Prostate gland (tissue), 2 donors: Measurements from ENCODE around the gene POLR1A. TPM values are rescaled to one million over a fixed set of nuclear protein-coding genes. Genes with fewer than 3 reads are reported as not detected.

Experiments
- DNase-seq: peaks from one replicate; pipeline ENCODE4 v3.0.0-alpha.2; 2019; ENCODE audit warnings: low spot score
- H3K27ac ChIP-seq, 2 donors: fragments of 200-600 bp; sonication (generic); 2 replicates each; pipeline ENCODE4 v1.5.1; 2017 to 2019
- H3K27me3 ChIP-seq: fragments of 200-600 bp; sonication (generic); replicated peaks from 2 replicates; pipeline ENCODE4 v1.5.1; 2019; ENCODE audit not compliant: insufficient read depth
- H3K36me3 ChIP-seq, 2 donors: fragments of 200-600 bp; sonication (generic); 1 replicate in 1 of 2; 2 replicates in 1 of 2; pipeline versions ENCODE4 v1.5.1 to v1.8.1; 2017 to 2019
- H3K4me1 ChIP-seq: fragments of 200-600 bp; sonication (generic); replicated peaks from 2 replicates; pipeline ENCODE4 v1.5.1; 2019
- H3K4me3 ChIP-seq, 2 donors: fragments of 200-600 bp; sonication (generic); 2 replicates each; pipeline ENCODE4 v1.5.1; 2017 to 2019
- H3K9me3 ChIP-seq: fragments of 200-600 bp; sonication (generic); 2 replicates; pipeline ENCODE4 v1.5.1; 2017
- POLR2A ChIP-seq: fragments of 450-650 bp; IDR thresholded peaks from one replicate; pipeline ENCODE4 v1.6.1; 2016; ENCODE audit warnings: antibody characterized with exemption, mild to moderate bottlenecking
- POLR2AphosphoS5 ChIP-seq: sonication (generic); formaldehyde crosslinking; IDR thresholded peaks from one replicate; pipeline ENCODE4 v1.6.1; 2017; ENCODE audit warnings: antibody characterized with exemption
- WGBS: methylation state at CpG from one replicate; pipeline ENCODE4 v1.1.5; 2018; 5-methylcytosine and 5-hydroxymethylcytosine counted together
- intact Hi-C: fragments of 100-400 bp; cut with DNase I; formaldehyde crosslinking; loops from one replicate; pipeline ENCODE4 v1.14.2; 2022
- total RNA-seq, 2 donors: library from RNA; depleted of rRNA; stranded (reverse); fragments of >200 nt; gene quantifications; one replicate each; pipeline ENCODE4 v1.1.0, GENCODE V29; 2016
- TF ChIP-seq, protein P1 (sequence below), 4 experiments: fragments of 200-600 bp in 2 of 4; fragments of 450-650 bp in 2 of 4; sonication (generic) in 2 of 4; IDR thresholded peaks; 1 replicate in 3 of 4; 2 replicates in 1 of 4; pipeline ENCODE4 v1.5.1; 2016 to 2019; ENCODE audit warnings: antibody characterized with exemption in 4 of 4, mild to moderate bottlenecking in 2 of 4, moderate library complexity in 2 of 4

Gene POLR1A
- total RNA-seq, 2 donors from 2014 or later = 13.0 to 27.4 TPM

DNA sequence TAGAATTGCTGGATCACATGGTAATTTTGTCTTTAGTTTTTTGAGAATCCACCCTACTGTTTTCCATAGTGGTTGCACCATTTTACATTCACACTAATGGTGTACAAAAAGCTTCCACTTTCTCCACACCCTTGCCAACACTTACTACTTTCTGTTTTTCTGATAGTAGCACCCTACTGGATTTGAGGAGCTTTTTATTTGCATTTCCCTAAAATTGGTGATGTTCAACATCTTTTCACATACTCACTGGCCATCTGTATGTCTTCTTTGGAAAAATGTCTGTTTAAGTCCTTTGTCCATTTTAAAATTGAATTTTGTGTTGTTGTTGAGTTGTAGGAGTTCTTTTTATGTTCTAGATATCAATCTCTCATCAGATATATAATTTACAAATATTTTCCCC, 3.5 kb downstream of the POLR1A start:
- H3K4me3 ChIP-seq = no peak overlapping the region
- H3K36me3 ChIP-seq = no peaks in the 10 kb centered on the region
- peaks cover 4% of the 10 kb centered on the region for H3K4me1 ChIP-seq
- no peaks in the 10 kb centered on the region for H3K9me3 ChIP-seq
- no peak overlapping the region for H3K27ac ChIP-seq
- TF ChIP-seq, protein P1, sequence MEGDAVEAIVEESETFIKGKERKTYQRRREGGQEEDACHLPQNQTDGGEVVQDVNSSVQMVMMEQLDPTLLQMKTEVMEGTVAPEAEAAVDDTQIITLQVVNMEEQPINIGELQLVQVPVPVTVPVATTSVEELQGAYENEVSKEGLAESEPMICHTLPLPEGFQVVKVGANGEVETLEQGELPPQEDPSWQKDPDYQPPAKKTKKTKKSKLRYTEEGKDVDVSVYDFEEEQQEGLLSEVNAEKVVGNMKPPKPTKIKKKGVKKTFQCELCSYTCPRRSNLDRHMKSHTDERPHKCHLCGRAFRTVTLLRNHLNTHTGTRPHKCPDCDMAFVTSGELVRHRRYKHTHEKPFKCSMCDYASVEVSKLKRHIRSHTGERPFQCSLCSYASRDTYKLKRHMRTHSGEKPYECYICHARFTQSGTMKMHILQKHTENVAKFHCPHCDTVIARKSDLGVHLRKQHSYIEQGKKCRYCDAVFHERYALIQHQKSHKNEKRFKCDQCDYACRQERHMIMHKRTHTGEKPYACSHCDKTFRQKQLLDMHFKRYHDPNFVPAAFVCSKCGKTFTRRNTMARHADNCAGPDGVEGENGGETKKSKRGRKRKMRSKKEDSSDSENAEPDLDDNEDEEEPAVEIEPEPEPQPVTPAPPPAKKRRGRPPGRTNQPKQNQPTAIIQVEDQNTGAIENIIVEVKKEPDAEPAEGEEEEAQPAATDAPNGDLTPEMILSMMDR (IDR thresholded peaks at IDR 0.05) = no peak
- TF ChIP-seq POLR2AphosphoS5 (no peak), POLR2A (no peak)
- DNase-seq = no peak
- intact Hi-C loops = no loop called here
- no peaks in the 10 kb centered on the region for H3K27me3 ChIP-seq

DNA sequence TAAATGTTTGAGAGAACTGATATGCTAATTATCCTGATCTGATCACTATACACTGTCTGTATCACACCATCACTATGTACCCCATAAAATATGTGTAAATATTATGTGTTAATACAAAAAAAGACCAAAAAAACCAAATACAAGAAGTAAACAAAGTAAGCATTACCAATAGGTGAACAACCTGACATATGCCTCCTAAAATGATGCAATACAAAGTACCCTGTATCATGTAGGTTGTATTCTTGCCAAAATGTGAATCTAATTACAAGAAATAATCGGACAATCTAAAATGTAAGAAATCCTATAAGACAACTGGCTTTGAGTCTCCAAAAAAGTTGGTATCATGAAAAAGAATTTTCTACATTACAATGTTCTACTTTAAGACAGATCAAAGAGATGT, 7.8 kb downstream of the POLR1A start:
- WGBS = 93% methylated on average over 1 of the region's 1 CpG
- intact Hi-C loops = no loop called here
- H3K27me3 ChIP-seq = no peaks in the 10 kb centered on the region
- H3K4me3 ChIP-seq = no peak overlapping the region
- DNase-seq = no peak
- no peaks in the 10 kb centered on the region for H3K9me3 ChIP-seq
- no peaks in the 10 kb centered on the region for H3K4me1 ChIP-seq
- TF ChIP-seq POLR2A (no peak), POLR2AphosphoS5 (no peak)
- TF ChIP-seq, protein P1 (IDR thresholded peaks at IDR 0.05) = no peak
- no peaks in the 10 kb centered on the region for H3K36me3 ChIP-seq
- no peak overlapping the region for H3K27ac ChIP-seq

DNA sequence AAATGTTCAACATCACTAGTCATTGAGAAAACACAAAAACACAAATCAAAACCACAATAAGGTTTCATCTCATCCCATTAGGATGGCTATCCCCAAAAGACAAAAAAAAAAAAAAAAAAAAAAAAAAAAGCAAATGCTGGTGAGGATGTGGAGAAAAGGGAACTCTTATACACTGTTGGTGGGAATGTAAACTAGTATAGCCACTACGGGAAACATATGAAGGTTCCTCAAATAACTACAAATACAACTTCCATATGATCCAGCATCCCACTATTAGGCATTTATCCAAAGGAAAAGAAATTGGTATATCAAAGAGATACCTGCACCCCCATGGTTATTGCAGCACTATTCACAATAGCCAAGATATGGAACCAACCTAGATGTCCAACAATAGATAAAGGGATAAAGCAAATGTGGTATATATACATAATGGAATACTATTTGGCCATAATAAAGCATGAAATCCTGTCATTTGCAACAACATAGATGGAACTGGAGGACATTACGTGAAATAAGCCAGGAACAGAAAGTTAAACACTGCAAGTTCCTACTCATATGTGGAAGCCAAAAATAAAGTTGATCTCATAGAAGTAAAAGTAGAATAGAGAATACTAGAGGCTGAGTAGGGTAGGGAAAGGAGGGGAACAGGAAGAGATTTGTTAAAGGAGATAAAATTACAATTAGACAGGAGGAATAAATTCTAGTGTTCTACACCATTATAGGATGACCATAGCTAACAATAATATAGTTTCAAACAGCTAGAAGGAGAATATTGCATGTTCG, 8.4 kb downstream of the POLR1A start:
- no peaks in the 10 kb centered on the region for H3K9me3 ChIP-seq
- H3K4me3 ChIP-seq = no peak overlapping the region
- H3K36me3 ChIP-seq = no peaks in the 10 kb centered on the region
- H3K27ac ChIP-seq = no peak overlapping the region
- DNase-seq = no peak
- intact Hi-C loops = no loop called here
- TF ChIP-seq, protein P1 (IDR thresholded peaks at IDR 0.05) = no peak
- TF ChIP-seq POLR2AphosphoS5 = no peak
- no peak for TF ChIP-seq POLR2A
- no peaks in the 10 kb centered on the region for H3K27me3 ChIP-seq
- no peaks in the 10 kb centered on the region for H3K4me1 ChIP-seq
- 98% methylated on average over 3 of the region's 3 CpGs for WGBS

DNA sequence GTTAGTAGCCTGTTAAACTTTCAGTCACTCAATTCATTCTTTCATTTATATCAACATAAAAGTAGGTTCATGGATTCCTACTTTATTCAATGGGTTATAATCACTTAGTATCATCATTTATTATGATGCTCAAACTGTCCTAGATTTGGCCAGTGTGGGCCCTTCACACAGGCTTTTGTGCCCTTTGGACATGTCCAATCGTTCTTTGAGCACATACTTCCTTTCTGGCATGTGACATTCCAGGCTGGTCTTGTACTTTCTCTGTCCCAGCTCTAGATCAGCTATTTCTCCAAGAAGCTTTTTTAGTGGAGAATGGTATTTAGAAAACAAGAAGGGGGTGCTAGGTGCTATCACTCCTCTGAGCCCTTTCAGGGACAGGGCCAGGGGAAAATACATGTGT, 11.5 kb downstream of the POLR1A start:
- TF ChIP-seq POLR2AphosphoS5 (no peak), POLR2A (no peak)
- TF ChIP-seq, protein P1 (IDR thresholded peaks at IDR 0.05) = no peak
- H3K36me3 ChIP-seq = peaks cover 0 to under 1% of the 10 kb centered on the region in 2 donors
- no peaks in the 10 kb centered on the region for H3K27me3 ChIP-seq
- intact Hi-C loops = no loop called here
- no peaks in the 10 kb centered on the region for H3K4me1 ChIP-seq
- 42% methylated on average over 1 of the region's 1 CpG for WGBS
- H3K9me3 ChIP-seq = no peaks in the 10 kb centered on the region
- no peak for DNase-seq
- no peak overlapping the region for H3K4me3 ChIP-seq
- no peak overlapping the region for H3K27ac ChIP-seq
